Head of caudate nucleus (tissue), 42 donors: ENCODE results near the gene RPE65.
A peak's percentile ranks its signal among the peaks of the same experiment; 100 is the strongest.
"Not testable (repeated sequence)": the region's sequence is repeated elsewhere in the genome, so short reads cannot be mapped to it uniquely, and the experiment has no call there.

Experiments
- DNase-seq, 42 donors: peaks; one replicate each; pipeline versions ENCODE4 v3.0.0 to v3.0.0-alpha.2; 2020 to 2021; ENCODE audit warnings: mixed read lengths in 7 of 42
- intact Hi-C: fragments of 100-400 bp; cut with DNase I; formaldehyde crosslinking; loops from one replicate; pipeline ENCODE4 v1.15.0; 2022

Gene RPE65

DNA sequence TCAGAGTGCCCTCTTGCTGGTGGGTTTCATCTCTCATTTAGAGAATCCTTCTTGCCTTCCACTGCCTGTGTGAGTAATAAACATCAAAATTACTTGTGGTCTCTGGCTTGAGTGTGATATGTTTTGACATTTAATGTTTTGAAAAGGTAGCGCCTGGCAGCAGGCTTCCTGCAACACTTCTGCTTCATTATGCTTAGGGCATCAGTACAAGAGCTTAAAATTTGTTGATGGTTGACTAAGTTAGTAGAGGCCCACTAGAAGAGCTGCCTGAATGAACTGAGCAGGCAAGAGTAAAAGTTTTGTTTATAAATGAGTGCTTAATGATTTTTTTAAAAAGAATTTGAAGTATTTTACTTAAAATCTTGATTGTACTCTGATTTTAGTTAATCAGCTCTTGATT is 6.4 kb upstream of the RPE65 start:
- DNase-seq = no peak
- intact Hi-C loops = no loop called here

DNA sequence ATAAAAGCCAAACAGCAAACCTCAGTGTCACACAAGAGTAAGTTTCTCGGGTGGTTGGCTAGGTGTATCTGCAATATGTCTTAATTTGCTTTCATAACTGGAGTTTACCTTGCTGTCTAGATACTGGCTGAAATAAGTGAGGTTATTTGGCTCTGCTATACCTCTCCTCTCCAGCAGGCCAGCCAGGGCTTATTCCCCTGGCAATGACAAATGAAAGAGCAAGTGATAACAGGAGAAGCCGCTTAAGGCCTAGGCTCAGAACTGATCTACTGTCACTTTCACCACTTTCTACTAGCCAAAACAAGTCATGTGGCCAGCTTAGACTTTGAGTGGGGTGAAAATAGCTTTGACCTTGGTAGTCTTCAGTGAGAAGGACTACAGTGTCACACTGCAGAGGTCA is 4.8 kb upstream of the RPE65 start:
- intact Hi-C loops = no loop called here
- no peak for DNase-seq

DNA sequence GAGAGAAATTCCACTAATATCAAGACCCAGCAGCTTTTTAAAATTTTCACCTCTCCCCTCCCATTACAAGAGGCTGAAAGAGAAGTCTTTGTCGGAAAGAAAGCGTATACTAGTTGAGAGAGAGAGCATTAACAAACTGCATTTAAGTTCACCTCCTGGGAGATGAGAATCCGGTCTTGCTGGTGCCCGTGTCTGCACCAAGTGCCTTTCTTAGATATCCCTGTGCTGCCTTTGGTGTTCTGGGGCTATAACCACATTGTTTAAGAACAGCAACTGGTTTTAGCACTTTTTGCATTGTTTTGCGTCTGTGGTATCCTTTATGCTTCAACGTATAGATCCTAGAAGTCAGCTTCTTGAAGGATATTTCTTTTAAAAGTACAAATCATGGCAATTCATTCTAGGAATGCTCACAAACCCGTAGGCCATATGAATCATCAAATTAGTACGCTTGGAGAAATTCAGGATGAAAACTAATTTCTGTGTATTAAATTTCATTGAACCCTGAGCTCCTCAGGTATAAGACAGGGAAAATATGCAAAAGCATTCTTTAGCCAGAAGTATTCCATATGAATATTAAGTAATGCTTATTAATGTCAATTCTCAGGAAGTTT is 3.4 kb upstream of the RPE65 start:
- no peak for DNase-seq
- intact Hi-C loops = no loop called here

DNA sequence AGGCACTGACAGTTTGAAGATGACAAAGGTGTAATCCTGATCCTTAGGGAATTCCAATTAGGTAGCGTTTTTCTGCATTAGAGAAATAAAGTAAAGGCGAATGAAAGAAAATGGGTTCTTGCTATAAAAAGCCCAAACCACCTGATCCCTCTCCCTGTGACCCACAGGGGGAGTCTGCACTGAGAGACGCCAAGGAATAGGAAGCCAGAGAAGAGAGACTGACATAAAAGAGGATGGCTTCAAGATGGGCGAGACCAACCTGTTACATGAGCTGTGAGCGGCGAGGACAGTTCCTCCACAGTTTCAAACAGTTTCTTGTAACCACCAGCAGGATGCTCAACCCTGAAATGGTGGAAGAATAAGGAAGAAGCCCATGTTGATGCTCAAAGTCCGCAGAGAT is 1.4 kb downstream of the RPE65 start:
- intact Hi-C loops = no loop called here
- DNase-seq = no peak

DNA sequence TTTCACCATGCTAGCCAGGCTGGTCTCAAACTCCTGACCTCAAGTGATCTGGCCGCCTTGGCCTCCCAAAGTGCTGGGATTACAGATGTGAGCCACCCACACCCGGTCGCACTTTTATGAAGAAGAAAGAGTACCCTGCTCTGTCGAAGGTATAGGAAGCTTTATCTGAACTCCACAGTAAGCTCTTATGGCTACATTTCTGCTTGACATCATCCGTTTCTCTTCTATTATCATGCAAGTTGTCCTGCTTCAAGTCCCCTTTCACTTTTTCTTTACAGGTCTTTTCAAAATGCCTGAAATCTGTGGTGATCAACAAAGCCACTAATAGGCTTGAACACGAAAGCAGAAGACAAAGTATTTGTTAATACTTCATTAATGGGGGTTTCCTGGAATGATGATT is 4.0 kb downstream of the RPE65 start:
- DNase-seq = no peak
- intact Hi-C loops = no loop called here

DNA sequence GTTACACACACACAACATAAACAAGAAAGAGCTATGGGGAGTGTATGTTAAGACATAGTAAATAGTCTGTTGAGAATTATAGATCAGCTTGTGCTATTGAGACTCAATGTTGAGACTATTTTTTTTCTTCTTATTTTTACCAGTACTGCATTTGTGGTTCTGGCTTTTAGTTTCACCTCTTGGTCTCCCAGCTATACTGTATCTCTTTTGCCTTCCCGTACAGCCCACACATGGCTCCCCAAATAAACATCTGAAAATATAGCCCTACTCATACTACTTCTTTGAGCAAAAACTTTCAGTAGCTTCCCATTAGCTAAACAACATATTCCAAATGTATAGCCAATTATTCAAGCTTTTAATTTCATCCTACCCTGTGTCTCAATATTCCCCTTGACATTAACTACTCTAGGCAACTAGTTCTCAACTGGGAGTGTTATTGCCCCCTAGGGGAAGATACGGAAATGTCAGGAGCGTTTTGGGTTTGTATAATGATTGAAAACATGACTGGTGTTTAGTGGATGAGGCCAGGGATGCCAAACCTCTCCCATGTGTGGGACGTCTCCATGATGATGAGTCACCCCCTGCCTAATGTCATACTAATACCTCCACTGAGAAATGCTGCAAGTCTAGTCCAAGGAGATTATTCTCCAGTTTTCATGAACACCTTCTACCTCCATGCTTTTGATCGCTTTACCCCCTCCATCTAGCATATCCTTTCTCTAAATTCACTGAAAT is 6.8 kb downstream of the RPE65 start:
- DNase-seq = peak in 28 of 42 donors; percentile 2 to 74 (median 33)
- intact Hi-C loops = no loop called here

DNA sequence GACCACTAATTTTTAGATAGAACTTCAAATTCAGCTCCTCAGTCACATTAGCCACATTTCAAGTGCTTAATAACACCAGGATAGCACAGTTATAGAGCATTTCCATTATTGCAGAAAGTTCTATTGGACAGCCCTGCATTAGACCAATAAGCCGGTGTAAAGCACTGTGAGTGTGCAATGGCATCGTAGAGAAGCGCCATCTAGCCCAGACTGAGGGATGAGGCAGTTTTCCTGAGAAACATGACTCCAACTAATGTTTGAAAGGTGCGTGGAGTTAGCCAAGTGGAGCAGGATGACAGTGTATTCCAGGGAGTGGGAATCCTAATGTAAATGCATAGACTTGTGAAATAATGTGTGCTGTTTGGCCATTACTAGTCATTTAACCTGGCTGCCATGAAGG is 7.7 kb downstream of the RPE65 start:
- DNase-seq = no peak
- intact Hi-C loops = no loop called here

DNA sequence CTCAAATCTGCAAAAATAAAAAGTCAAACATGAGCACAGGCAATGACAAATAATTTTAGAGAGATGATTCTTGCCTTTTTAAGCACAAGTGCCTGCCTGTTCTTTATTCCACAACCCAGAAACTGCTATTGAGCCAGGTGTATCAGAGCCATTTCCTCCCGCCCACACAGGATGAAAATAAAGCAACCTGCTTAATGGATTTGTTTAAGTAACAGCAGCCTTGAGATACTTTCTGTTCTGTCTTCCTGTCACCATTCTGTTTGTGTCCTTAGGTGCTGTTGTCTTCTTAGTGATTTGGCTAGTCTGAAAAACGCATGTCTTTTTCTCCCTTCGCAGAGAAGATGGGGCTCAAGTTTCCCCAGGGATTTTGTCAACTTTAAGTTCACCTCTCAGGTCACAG is 11.4 kb downstream of the RPE65 start:
- intact Hi-C loops = no loop called here
- DNase-seq = no peak

DNA sequence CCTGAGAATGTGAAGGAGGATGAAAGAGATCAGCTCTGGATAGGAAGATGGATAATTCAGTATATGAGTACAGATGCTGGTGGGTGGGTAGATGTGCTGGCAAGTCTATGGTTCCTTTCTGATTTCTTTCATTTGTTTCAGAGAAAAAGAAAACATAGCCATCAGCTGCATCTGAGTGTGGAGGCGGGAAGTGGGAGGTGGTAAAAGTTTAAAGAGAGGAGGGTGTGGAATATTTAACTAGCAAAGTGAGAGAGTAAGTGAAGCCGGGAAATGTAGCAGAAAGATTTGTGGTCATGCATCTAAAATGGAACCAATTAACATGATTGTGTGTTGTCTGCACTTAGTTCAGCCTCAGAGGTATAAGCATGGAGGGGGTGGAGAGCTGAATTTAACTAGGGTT is 16.4 kb downstream of the RPE65 start:
- DNase-seq = peak in 33 of 42 donors; percentile 2 to 67 (median 26)
- intact Hi-C loops = no loop called here

DNA sequence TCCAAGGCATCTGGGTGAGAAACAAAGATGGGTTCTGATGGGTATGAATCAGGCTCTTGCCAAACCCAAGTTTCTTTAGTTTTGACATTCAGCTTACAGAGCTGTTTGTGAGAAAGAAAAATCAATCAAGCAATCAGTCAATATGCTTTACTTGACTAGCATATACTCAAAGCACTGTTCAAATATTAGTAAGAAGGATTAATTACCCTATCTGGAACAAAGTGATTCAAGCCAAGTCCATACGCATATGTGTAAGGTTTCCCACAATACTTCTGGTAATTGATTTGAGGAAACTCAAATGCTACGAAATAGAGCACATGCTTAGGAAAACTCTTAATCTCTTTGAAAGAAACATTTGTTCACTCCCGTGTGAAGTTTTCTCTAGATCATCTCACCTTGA is 18.7 kb downstream of the RPE65 start:
- no peak for DNase-seq
- intact Hi-C loops = no loop called here

DNA sequence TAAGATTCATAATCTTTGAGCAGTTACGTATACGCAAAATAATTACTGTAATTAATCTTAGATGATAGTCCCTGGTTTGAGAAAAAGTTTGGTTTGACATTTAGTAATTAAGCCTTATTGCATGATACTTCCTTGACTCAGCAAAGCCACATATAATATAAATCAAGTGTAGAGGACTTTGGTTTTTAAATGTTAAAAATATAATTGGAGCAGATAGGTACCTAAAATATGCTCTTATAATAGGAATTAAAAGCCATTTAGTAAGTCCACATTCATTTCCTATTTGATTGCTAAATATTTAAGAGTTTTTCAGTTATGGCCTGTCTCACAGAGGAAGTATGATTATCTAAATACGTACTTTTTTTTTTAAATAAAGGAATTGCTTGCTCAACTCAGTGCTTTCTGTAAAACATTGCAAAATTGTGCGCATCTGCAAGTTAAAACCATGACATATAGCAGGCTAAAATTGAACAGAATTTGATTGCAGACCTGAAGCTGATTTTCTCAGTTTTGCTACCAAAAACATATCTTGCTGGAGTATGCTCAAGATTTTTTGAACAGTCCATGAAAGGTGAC is 20.4 kb downstream of the RPE65 start:
- intact Hi-C loops = no loop called here
- no peak for DNase-seq

DNA sequence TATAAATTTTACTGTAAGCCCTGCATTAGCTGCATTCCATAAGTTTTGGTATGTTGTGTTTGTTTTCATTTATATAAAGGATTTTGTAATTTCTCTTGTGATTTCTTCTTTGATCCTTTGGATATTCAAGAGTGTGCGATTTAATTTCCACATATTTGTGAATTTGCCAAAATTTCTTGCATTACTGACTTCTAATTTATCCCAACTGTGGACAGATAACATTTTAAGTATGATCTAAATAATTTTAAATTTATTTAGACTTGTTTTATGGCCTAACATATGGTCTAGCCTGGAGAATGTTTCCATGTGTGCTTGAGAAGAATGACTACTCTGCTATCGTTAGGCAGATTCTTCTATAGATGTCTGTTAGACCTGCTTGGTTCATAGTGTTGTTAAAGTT is 23.2 kb downstream of the RPE65 start:
- DNase-seq = no peak
- intact Hi-C loops = no loop called here

DNA sequence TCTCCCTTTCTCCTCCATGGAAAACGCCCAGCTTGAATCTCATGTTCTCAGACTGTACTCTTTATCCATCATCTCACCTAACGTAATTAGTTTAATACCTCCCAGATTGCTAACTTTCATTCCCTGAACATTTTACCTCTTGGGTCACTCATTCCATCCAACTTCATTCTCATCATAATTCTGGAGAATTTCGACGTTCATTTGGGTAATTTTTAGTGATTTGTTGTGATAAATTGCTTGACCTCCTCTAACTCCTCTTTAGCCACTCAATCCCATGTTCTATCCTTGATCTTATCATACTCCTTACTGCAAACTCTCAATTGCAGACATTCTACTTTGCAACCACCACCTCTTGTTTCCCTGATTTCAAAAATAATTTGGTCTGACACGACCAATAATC is 28.4 kb downstream of the RPE65 start:
- intact Hi-C loops = no loop called here

DNA sequence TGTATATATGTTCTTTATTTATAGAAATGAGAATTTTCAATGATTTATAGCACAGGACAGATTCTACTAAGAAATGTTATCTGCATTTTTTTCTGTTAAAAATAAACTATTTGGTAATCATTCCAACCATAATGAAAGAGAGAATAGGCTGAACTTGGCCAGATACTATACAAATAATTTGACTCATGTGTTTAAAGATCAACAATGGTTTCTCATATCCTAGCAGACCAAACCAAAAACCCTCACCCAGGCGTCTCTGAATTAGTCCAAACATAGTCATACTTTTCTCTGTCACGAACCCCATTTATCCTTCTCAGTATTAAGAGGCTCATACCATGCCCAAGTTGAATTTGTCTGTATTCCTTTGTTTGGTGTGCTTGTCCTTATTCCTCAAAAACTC is 40.3 kb downstream of the RPE65 start:
- intact Hi-C loops = no loop called here
- no peak for DNase-seq

More for the DNA sequence above, 28.4 kb downstream of the RPE65 start:
- no peak for DNase-seq

DNA sequence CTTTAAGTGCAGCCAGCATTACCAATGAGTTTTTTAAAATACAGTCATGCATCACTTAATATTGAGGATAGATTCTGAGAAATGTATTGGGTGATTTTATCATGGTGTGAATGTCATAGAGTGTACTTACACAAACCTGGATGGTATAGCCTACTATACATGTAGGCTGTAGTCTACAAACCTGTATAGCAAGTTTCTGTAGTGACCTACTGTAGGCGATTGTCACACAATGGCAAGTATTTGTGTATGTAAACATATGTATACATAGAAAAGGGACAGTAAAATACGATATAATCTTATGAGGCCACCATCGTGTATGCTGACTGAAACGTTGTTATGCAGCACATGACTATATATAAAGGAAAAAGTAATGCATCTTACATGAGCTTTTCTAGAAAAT is 48.2 kb downstream of the RPE65 start:
- no peak for DNase-seq
- intact Hi-C loops = no loop called here

DNA sequence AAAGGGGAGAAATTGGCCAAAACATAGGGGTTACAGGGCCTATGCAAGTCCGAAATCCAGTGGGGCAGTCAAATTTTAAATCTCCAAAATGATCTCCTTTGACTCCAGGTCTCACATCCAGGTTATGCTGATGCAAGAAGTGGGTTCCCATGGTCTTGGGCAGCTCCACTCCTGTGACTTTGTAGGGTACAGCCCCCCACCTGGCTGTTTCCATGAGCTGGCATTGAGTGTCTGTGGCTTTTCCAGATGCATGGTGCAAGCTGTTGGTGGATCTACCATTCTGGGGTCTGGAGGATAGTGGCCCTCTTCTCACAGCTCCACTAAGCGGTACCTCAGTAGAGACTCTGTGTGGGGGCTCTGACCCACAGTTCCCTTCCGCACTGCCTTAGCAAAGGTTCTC is 54.2 kb downstream of the RPE65 start:
- DNase-seq, intact Hi-C loops: not testable (repeated sequence)

DNA sequence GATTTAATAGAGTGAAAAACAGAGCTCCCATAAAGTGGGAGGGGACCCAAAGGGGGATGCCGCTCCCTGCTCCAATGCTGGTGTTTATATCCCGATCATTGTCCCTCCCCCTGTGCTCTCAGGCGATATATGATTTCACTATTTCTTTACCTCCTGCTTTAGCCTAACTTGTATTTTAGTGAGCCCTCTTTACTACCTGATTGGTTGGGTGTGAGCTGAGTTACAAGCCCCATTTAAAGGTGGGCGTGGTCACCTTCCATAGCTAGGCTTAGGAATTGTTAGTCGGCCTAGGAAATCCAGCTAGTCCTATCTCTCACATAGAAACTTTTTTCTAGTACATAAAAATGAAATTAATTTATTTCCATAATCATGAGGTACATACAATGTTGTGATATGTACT is 57.3 kb downstream of the RPE65 start:
- intact Hi-C loops, DNase-seq: not testable (repeated sequence)

DNA sequence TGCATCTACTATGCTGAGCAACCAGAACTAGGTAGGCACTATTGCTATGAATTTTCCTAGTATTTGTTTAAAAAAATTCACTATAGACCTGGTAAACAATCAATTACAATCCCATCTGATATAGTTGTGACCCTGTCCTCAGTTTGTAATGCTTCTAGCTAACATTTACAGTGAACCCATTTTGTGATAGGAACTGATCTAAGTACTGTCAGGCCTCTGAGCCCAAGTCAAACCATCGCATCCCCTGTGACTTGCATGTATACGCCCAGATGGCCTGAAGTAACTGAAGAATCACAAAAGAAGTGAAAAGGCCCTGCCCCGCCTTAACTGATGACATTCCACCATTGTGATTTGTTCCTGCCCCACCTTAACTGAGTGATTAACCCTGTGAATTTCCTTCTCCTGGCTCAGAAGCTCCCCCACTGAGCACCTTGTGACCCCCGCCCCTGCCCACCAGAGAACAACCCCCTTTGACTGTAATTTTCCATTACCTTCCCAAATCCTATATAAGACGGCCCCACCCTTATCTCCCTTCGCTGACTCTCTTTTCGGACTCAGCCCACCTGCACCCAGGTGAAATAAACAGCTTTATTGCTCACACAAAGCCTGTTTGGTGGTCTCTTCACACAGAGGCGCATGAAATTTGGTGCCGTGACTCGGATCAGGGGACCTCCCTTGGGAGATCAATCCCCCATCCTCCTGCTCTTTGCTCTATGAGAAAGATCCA is 63.8 kb downstream of the RPE65 start:
- DNase-seq, intact Hi-C loops: not testable (repeated sequence)

DNA sequence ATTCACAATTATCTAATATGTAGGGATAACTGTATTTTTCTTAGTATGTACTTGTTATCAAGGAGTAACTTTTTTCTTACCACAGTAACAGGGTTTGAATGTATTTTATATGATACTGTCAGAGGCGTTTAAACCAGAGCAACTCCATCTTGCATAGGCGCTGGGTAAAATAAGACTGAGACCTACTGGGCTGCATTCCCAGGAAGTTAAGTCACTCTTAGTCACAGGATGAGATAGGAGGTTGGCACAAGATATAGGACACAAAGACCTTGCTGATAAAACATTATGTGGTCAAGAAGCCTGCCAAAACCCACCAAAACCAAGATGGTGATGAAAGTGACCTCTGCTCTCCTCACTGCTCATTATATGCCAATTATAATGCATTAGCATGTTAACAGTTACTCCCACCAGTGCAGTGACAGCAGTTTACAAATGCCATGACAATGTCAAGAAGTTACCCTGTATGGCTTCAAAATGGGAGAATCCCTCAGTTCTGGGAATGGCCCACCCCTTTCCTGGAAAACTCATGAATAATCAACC is 64.8 kb downstream of the RPE65 start:
- DNase-seq = no peak
- intact Hi-C loops = no loop called here

DNA sequence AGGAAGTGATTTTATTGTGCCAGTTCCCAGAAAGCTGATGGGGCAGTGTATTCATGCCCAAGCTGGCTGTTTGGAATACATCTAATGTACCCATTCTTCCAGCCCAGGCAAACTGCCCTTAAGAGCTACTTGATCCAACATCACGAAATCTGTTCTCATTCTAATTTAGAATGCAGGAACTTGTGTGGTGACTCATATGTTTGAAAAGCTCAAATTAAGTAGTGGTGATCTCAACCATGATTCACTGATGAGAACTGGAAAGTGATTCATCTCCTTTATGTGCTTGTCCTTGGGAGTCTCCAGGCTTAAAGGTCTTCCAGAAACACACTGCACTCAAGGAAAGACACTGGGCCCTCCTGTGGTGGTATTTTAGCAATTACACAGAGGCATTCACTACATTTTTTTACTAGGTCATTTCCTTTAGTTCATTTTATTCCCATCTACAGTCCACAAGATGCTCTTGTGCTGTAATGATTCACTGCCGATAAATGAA is 65.4 kb downstream of the RPE65 start:
- intact Hi-C loops = no loop called here
- DNase-seq = peak in 17 of 42 donors; percentile 5 to 78 (median 24)
